ENCODE measurements around the gene EIPR1.

The EIPR1 gene

DNA sequence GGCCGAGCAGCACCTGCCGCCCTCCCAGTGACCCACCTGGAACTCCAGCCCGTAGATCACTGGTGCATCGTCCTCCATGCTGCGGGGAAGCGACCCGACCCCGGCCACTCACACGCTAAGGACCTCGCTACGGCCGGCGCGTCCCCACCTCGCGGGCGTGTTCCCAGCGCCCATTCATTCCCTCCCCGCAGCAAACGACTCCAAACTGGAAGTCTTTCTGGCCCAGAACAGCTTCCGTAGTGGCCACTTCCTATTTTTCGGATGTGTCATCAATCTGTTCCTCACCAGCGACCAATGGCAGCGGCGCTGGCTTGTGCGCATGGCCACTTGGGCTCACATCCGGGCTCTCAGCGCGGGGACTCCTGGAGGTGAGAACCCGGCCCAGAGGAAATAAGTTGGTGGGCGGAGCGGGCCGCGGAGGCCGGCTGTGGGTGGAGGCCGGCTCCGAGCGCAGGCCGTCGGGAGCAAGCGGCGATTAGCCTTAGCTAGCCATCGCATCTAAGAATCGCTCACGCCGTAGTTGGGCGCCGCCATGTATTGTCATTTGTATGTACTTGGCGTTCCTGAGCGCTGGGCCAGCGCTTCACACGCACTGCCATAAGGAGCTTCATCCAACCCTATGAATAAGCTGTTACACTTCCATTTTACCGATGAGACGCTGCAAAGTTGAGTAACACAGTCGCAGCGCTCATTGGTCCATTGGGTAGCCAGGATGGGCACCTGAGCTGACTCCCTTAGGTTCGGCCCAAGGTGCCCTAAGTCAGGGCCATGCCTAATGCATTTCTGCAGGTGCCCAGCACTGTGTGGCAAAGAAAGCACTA lies at the start of gene EIPR1:
Gene EIPR1, minus strand, starts transcription at position 207 of the 821 bp plus-strand sequence. Its CDS starts 129 bp downstream, at position 78.
- peak; percentile 80 to 89 for DNase-seq

GRCh38 chr2:3427272-3427671 lies 49.7 kb upstream of the EIPR1 start:
- no peak for DNase-seq

DNA sequence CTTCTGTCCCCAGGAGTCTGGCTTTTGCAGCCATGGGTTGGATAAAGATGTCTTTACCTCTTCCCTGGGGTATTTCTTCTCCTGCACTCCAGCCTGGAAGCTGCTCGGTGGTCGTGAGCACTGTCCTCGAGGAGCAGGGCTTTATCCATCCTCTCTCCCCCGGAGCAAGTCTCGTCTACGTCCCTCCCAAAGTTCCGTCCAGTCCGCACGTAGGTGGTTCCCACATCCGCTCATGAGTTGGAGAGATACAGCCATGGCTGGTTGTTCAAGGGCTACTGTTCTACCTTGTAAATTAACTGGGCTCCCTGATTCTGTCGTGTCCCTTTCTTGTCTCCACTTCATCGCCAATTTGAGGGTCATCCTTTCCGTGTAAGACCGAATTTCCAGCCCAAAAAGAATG lies 49.0 kb upstream of the EIPR1 start:
- DNase-seq = no peak

DNA sequence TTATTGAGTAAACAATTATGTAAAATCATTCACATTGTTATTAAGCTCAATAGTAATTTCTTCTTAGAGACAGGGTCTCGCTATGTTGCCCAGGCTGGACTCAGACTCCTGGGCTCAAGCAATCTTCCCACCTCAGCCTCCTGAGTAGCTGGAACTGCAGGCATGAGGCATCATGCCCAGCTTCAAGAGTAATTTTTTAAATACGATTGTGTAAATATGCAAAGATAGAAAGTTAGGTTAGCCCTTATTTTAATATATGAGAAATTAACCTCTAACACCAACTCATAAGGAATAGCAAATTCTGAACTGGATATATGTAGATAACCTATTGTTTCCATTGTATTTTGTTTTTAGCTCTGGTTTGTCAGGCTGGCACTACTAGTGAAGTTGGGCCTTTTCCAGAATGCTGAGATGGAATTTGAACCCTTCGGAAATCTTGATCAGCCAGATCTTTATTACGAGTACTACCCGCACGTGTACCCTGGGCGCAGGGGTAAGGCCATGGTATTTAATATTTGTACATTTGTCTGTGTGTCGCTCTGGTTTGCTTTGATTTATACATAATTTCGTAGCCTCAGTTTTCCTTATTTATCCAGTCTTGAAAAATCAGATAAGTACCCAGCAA lies 46.7 kb upstream of the EIPR1 start:
- no peak for DNase-seq

GRCh38 chr2:3423492-3424170 lies 46.0 kb upstream of the EIPR1 start:
- peak; percentile 17 to 51 for DNase-seq

GRCh38 chr2:3422161-3422779 lies 44.7 kb upstream of the EIPR1 start:
- no peak for DNase-seq

- no peak for DNase-seq
Measured at GRCh38 chr2:3421580-3421979, 44.0 kb upstream of the EIPR1 start.

- no peak for DNase-seq
Measured at GRCh38 chr2:3420769-3421397, 43.3 kb upstream of the EIPR1 start.

- no peak for DNase-seq
Measured at GRCh38 chr2:3420076-3420768, 42.6 kb upstream of the EIPR1 start.

- DNase-seq = no peak
Measured at GRCh38 chr2:3418766-3419404, 41.3 kb upstream of the EIPR1 start.

GRCh38 chr2:3414133-3414860 lies 36.7 kb upstream of the EIPR1 start:
- no peak for DNase-seq

GRCh38 chr2:3413697-3414096 lies 36.1 kb upstream of the EIPR1 start:
- no peak for DNase-seq

DNA sequence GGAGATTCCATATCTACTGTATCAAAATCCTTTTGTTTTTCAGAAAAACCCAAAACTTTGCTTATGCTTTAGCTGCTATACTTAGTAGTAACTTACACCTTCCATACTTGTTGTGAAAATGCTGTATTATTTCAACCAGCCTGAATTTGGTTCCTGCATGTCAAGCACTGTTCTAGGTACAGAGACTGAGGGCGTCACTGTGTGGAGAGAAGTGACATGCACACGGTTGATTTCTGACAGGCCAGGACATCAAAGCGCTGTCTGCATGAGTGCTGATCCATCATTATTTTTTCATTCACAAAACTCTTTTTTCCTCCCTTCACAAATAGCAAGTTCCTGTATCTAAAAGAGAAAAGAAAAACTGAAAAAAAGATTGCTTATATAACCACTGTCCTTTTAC lies 33.5 kb upstream of the EIPR1 start:
- no peak for DNase-seq

- no peak for DNase-seq
Measured at GRCh38 chr2:3409627-3410170, 32.1 kb upstream of the EIPR1 start.

DNA sequence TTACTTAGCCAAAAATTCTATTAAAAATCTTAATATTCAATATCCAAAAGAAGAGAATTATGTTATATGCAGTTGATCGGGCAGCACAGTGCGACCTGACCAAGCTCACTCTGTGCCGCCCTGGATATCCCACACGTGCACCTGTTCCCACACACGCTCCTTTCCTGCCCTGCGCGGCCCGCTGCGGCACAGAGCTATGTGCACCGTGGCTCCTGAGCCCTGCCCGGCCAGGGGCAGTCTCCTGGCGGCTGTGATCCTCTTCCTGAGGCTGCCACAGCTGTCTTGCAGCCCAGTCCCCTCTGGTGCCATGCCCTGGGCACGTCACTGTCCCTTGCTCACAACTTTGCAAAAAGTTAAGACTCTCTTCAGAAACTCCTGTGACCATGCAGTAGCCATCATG lies 31.2 kb upstream of the EIPR1 start:
- no peak for DNase-seq

DNA sequence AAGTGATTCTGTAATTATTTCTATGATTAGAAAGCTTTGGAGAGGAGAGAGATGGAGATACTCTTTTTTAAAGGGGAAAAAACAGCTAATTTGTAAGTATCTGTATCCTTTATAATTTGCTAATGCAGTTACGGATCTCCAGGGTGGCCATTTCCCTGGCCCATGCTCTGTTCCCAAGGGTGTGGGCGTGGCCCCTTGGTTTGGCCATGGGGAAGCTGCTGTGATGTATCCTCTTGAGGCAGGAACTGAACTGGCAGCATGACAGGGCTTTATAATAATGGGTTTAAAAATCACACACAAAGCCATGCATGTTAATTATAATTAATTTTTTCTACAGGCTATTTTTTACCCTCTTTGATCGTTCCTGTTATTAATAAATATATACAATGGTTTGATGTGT lies 28.9 kb upstream of the EIPR1 start:
- DNase-seq = no peak

- no peak for DNase-seq
Measured at GRCh38 chr2:3405876-3406275, 28.3 kb upstream of the EIPR1 start.

DNA sequence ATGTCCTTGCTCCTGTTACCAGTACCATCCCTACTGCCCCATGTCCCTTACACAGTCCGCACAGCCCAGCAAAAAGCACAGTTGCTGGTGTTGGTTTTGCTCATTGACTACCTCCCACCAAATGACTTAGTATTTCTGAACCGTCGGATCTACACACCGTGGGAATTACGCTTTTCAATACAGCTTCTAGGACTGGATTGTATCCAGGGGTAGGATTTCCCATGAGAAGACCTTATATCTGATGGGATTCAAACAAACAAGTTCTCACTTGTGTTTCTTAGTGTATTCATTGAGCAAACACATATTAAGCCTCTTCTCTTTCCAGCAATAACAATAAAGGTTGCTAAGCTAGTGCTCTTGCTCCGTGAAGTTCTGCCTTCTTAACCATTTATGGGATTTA lies 27.7 kb upstream of the EIPR1 start:
- DNase-seq = no peak

DNA sequence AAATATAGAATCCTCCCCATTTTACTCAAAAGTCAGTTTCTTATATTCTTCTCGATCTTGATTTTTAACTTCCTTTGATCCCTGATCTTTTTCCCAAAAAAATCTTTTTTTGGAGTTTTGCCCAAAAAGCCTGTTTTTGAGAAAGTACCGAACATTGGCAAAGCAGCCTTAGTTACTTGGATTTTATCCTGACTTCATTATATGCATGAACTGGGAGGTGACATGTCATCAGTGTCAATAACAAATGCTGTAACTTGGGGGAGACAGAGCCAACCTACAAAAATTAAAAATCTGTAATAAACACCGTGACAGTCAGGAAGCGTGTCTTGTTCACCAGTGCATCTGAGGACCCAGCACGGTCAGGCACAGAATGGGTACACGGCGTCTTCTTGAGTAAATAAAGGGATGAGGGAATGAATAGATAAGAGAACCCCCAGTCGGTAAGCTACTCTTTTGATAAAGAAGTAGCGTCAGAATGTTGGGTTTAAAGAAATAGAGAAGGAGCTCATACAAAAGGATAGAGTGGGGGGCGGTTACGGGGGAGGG lies 26.8 kb upstream of the EIPR1 start:
- DNase-seq = no peak

GRCh38 chr2:3403587-3404334 lies 26.1 kb upstream of the EIPR1 start:
- no peak for DNase-seq
